C1 segment of cervical spinal cord (tissue), 14 donors: ENCODE results near the gene CDK16.
"Not testable (repeated sequence)": the region's sequence is repeated elsewhere in the genome, so short reads cannot be mapped to it uniquely, and the experiment has no call there.

ENCODE experiments used
- DNase-seq, 14 donors: peaks; one replicate each; lab custom pipeline; 2025; lab: John Stamatoyannopoulos, UW

Gene CDK16

DNA sequence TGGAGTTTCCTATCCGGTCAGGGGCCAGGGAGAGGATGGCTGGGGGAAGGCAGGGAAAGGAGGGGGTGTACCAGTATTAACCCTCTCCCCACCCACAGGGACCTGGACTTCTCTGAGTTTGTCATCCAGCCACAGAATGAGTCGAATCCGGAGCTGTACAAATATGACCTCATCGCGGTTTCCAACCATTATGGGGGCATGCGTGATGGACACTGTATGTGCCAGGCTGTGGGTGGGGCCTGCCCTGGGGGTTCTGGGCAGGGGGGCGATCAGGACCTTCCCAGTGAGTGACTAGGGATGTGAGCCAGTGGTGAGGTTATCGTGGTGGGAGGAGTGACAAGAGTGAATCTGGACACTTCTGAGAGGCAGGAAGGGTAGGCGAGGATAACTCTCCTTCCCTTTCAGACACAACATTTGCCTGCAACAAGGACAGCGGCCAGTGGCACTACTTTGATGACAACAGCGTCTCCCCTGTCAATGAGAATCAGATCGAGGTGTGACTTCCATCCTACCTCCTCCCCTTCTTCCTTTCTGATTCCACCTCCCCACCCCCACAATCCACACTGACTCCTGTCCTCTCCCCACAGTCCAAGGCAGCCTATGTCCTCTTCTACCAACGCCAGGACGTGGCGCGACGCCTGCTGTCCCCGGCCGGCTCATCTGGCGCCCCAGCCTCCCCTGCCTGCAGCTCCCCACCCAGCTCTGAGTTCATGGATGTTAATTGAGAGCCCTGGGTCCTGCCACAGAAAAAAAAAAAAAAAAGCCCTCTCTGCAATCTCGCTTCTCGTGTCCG lies 28.9 kb downstream of the CDK16 start:
- no peak for DNase-seq

GRCh38 chrX:47247999-47248320 lies 29.5 kb downstream of the CDK16 start:
- DNase-seq = no peak

- DNase-seq = no peak
These were observed 30.1 kb downstream of the CDK16 start for GRCh38 chrX:47248576-47248975.

GRCh38 chrX:47250017-47250347 lies 31.5 kb downstream of the CDK16 start:
- DNase-seq = no peak

DNA sequence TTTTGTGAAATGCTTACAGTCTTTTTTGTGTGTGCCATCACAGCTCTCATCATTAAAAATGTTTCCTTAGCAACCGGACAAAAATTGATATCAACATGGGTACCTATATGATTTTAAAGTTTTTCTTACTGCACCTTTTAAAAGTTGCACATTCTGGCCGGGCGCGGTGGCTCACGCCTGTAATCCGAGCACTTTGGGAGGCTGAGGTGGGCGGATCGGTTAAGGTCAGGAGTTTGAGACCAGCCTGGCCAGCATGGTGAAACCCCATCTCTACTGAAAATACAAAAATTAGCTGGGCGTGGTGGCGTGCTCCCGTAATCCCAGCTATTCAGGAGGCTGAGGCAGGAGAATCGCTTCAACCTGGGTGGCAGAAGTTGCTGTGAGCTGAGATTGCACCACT lies 39.1 kb downstream of the CDK16 start:
- not testable (repeated sequence) for DNase-seq

- DNase-seq = no peak
These were observed 46.1 kb downstream of the CDK16 start for GRCh38 chrX:47264483-47265173.

DNA sequence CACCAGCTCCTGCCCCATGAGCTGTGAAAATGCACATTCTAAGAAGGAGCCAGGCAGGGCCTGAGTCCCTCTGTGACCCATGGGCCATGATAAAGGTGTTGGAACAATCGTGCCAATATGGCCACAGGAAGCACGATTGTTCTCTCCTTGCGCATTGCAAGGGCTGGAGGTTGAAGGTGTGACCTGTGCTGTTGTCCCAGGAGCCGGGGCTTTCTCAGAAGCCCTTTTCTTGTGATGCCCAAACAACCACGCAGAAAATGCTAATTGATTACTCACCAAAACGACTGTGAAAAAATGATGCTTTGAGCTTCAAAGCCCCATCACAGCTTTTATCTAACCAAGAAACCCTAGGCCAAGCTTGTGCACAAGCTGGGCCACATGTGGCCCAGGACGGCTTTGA lies 48.2 kb downstream of the CDK16 start:
- no peak for DNase-seq

GRCh38 chrX:47272013-47272408 lies 53.5 kb downstream of the CDK16 start:
- no peak for DNase-seq

GRCh38 chrX:47273011-47273730 lies 54.7 kb downstream of the CDK16 start:
- DNase-seq = no peak

DNA sequence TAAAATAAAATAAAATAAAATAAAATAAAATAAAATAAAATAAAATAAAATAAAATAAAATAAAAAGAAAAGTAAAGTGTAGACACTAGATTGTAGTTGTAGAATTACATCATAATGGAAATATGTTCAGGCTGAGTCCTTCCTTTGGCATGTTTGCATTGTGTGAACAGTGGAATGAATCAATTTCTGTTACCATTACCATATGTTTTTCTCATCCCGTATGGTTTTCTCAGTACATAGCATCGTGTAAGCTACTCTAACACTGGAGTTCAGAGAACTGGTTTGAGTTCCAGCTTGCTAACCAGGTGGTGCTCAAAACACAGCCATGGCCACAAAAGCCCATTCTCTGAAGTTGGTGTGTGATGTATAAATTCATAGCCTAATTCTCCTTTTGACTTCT lies 60.2 kb downstream of the CDK16 start:
- DNase-seq = no peak
